Activated T-cell treated with anti-CD3 and anti-CD28 coated beads, Interleukin-2, amount 50 U/mL, for 24 hours (primary cell): Measurements from ENCODE around the gene RPP25L.

Experiments
- DNase-seq: peaks from one replicate; pipeline ENCODE4 v3.0.0-alpha.2; 2020
- H3K27ac Mint-ChIP-seq: 2 replicates; pipeline ENCODE4 v1.8.0; 2020; ENCODE audit warnings: mild to moderate bottlenecking, mixed read lengths
- H3K27me3 Mint-ChIP-seq: 2 replicates; pipeline ENCODE4 v1.8.0; 2020; ENCODE audit warnings: mixed read lengths
- H3K36me3 Mint-ChIP-seq: 2 replicates; pipeline ENCODE4 v1.8.0; 2020; ENCODE audit warnings: low read depth, mixed read lengths
- H3K4me1 Mint-ChIP-seq: 2 replicates; pipeline ENCODE4 v1.8.0; 2020; ENCODE audit warnings: low read depth, mixed read lengths
- H3K4me3 Mint-ChIP-seq: 2 replicates; pipeline ENCODE4 v1.8.0; 2020; ENCODE audit warnings: mild to moderate bottlenecking, moderate library complexity, mixed read lengths
- H3K9me3 Mint-ChIP-seq: 2 replicates; pipeline ENCODE4 v1.8.0; 2020; ENCODE audit warnings: mixed read lengths

The RPP25L gene

DNA sequence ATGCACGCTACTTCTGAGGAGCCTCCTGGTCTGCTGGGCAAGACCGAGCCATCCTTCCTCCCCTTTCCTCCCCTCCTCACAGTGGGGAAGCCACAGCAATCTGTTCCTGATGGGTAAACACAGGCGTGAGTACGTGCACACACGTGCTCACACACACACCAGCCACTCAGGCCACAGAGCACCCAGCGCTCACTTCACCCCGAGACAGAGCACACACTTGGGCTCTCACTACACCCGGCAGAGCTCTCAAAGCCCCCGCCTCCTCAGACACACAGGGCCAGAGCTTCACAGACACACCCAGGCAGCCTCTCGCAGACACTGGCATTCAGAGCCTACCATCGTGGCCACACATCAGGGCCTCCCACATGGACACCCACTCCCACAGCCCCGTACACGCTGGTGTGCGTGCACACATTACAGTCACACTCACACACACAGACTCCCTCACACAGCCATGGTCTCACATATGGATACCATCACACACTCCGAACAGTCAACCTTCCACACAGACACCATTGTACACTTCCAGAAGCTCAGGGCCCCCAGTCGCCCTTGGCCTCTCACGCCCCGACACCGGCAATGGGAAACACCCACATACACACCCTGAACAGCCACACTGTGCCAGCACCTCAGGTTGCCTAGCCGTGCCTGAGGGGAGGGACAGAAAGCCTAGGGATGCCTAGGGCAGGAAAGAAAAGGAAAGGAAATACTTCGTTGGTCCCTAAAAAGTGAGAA is 35.9 kb downstream of the RPP25L start:
- DNase-seq: no peak
- H3K4me3 Mint-ChIP-seq: no peak overlapping the region

DNA sequence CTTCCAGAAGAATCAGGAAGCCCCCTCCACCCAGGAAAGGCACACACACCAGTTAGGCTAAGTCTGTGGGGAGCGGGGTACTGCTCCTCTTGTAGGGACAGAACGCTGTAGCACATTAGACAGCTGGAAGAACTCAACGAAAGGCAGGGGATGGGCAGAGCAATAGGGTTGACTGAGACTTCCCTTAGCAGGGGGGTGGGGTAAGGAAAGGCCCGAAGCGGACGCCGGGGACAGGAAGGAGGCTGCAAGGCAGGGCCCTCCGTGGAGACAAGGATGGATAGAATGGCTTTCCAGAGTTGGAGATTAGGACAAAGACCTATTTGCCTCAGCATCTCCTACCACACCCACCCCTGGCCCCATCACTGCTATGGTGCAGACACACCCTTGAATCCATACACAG is 36.7 kb downstream of the RPP25L start:
- no peak overlapping the region for H3K27ac Mint-ChIP-seq
- H3K27me3 Mint-ChIP-seq: peaks cover 63% of the 10 kb centered on the region
- H3K4me1 Mint-ChIP-seq: peaks cover 8% of the 10 kb centered on the region
- H3K4me3 Mint-ChIP-seq: no peak overlapping the region
- H3K36me3 Mint-ChIP-seq: no peaks in the 10 kb centered on the region
- H3K9me3 Mint-ChIP-seq: no peaks in the 10 kb centered on the region
- DNase-seq: no peak

More for the DNA sequence above, 35.9 kb downstream of the RPP25L start:
- H3K4me1 Mint-ChIP-seq: peaks cover 8% of the 10 kb centered on the region
- H3K27me3 Mint-ChIP-seq: peaks cover 69% of the 10 kb centered on the region
- H3K36me3 Mint-ChIP-seq: no peaks in the 10 kb centered on the region
- no peak overlapping the region for H3K27ac Mint-ChIP-seq
- no peaks in the 10 kb centered on the region for H3K9me3 Mint-ChIP-seq

DNA sequence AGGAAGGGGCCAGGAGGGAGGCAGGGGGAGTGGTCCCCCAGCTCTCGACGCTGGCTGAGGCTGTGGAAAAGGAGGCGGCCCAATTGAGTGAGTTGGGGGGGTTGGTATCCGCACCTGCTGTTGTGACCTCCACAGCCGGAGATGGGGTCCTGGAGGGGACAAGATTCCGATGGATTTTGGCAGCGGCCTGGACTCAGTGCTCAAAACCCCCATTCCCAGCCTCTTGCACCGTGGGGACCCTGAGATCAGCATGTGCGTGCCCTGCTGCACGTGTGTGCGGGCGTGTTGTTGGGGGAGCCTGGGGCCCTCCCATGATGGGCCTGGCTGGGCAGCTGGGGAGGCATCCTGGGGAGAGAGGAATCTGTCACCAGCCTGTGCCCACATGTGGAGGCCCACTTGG is 37.3 kb downstream of the RPP25L start:
- H3K4me1 Mint-ChIP-seq: peaks cover 8% of the 10 kb centered on the region
- H3K4me3 Mint-ChIP-seq: no peak overlapping the region
- H3K27me3 Mint-ChIP-seq: peaks cover 57% of the 10 kb centered on the region
- no peaks in the 10 kb centered on the region for H3K36me3 Mint-ChIP-seq
- H3K27ac Mint-ChIP-seq: no peak overlapping the region
- no peak for DNase-seq
- H3K9me3 Mint-ChIP-seq: no peaks in the 10 kb centered on the region

DNA sequence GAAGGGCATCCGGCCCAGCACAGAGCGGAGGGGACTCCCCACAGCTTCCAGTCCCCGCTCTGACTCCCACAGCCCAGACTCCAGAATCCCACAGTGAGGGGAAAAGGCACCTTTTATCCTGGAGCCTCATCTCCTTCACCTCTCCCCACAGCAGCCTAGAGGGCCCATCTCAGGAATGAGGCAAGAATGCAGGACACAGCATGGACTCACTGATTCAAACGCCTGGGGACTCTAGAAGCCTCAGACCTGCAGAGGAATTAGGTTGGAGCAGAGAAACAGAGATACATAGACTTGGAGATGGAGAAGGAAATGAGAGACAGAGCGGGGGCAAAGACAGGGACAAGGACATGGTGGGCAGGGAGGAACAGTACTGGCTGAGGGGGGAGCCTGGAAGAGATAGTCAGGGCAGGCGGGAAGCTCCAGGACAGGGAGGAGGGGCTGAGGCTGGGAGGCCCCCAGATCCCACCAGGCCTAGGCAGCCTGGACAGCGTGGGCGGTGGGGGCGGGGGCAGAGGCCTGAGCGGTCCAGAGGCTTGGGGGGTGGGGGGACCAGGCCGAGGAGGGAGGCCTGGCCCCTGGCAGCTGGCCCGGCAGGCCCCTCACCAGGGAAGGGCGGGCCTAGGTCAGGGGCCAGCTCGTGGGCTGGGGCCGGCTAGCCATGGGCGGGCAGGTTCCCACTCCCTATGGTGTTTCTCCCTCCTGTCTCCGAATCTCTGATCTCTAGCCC is 38.1 kb downstream of the RPP25L start:
- H3K27ac Mint-ChIP-seq: no peak overlapping the region
- peaks cover 7% of the 10 kb centered on the region for H3K4me1 Mint-ChIP-seq

DNA sequence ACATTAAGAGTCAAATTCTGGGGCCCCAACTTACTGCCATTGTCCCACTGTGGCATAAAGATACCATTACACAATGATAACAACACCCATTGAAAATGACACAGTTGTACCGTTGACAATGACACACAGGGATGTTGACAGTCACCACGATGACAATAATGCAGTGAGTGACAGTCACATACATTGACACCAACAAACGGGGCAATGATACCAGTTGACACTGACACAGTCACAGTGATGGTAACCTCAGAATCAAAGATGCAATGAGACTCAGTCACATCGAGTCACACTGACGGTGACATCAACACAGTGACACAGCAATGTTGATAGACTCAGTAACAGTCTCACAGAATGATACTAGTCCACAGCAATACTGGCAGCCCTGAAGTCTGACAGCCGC is 39.3 kb downstream of the RPP25L start:
- DNase-seq: no peak
- H3K36me3 Mint-ChIP-seq: no peaks in the 10 kb centered on the region
- no peak overlapping the region for H3K27ac Mint-ChIP-seq
- no peaks in the 10 kb centered on the region for H3K9me3 Mint-ChIP-seq
- H3K4me1 Mint-ChIP-seq: peaks cover 6% of the 10 kb centered on the region
- no peak overlapping the region for H3K4me3 Mint-ChIP-seq
- peaks cover 45% of the 10 kb centered on the region for H3K27me3 Mint-ChIP-seq

More for the DNA sequence above, 38.1 kb downstream of the RPP25L start:
- H3K4me3 Mint-ChIP-seq: no peak overlapping the region
- H3K36me3 Mint-ChIP-seq: no peaks in the 10 kb centered on the region
- no peaks in the 10 kb centered on the region for H3K9me3 Mint-ChIP-seq
- no peak for DNase-seq
- H3K27me3 Mint-ChIP-seq: peaks cover 49% of the 10 kb centered on the region

DNA sequence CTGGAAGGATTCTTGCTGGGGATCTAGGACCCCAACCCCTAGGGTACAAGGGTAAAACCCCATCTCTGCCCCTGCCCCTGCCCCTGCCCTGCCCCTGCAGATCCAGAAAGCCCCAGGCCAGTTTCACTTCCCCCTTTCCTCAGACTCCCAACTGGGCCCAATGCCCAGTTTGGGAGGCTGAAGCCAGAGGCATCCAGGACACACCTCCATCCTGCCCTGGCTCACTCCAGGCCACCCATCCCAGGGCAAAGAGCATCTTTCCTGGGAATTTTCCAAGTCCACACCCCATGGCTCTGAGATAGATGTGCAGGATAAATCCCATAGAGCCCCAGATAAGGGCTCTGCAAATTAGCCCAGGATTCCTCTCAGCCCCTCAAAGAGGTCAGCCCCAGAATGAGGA is 39.8 kb downstream of the RPP25L start:
- H3K4me1 Mint-ChIP-seq: peaks cover under 1% of the 10 kb centered on the region
- no peak overlapping the region for H3K27ac Mint-ChIP-seq
- H3K27me3 Mint-ChIP-seq: peaks cover 45% of the 10 kb centered on the region
- no peak overlapping the region for H3K4me3 Mint-ChIP-seq
- no peaks in the 10 kb centered on the region for H3K36me3 Mint-ChIP-seq
- DNase-seq: no peak
- H3K9me3 Mint-ChIP-seq: no peaks in the 10 kb centered on the region

DNA sequence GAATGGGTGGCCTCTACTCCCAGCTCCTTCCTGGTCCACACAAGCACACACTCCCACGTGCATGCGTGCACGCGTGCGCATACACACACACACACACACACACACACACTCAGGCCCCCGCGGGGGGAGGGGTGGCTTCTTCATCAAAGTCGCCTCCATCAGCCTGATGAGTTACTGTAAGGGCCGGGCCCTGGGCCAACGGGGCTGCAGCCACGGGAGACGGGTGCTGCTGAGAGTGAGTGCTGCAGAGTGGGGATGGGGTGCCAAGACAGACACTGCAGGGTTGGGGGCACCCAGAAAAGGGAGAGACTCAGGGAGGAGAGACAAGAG is 40.5 kb downstream of the RPP25L start:
- no peak for DNase-seq
- Mint-ChIP-seq H3K36me3 (no peaks in the 10 kb centered on the region), H3K4me1 (no peaks in the 10 kb centered on the region), H3K9me3 (no peaks in the 10 kb centered on the region), H3K4me3 (no peak overlapping the region), H3K27ac (no peak overlapping the region), H3K27me3 (peaks cover 45% of the 10 kb centered on the region)

DNA sequence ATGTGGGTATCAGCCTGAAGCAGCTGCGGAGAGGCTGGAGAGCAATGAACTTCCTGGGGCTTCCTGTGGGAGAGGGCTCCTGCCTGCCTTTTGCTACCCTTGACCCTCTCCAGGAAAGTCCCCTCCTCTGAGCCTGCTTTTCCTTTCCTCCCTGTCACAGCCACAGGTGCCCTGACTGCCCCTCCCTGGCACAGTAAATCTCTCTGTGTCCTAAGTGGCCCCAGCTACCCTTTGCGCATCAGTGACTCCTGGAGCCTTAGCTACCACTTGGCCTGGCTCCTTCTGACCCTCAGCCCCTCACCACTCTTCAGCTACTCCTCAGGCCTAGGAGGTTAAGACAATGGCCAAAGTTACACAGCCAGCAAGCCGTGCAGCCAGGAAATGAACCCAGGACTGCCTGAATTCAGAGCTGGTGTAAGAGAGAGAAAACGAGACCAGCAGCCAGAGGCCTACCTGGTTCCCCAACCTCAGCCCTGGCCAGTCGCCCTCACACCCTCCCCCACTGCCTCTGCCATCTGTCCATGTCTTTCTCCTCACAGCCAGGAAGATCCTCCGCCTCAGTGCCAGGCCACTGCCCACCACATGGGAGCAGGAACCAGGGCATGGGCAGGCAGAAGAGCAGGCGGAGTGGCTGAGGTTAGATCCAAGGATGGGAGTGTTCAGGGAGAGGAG is 41.0 kb downstream of the RPP25L start:
- no peak overlapping the region for H3K27ac Mint-ChIP-seq
- no peak overlapping the region for H3K4me3 Mint-ChIP-seq
- peaks cover 40% of the 10 kb centered on the region for H3K27me3 Mint-ChIP-seq
- H3K9me3 Mint-ChIP-seq: no peaks in the 10 kb centered on the region
- DNase-seq: no peak
- H3K4me1 Mint-ChIP-seq: no peaks in the 10 kb centered on the region
- no peaks in the 10 kb centered on the region for H3K36me3 Mint-ChIP-seq

DNA sequence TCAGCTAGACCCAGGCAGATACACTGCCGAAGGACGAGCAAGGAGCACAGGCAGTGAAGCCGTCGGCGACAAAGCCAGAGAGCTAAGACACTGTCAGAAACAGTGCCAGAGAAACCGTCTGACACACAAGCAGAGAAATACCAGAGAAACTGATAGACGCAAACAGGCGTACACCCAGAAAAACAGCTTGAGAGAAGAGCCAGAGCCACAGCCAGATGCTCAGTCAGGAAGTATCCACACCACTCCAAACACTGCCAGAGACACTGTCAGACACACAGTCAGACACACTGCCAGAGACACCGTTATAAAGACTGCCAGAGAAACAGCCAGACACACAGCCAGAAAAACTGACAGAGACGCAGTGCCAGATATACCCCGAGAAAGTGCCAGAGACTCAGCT is 41.5 kb downstream of the RPP25L start:
- no peak overlapping the region for H3K4me3 Mint-ChIP-seq
- H3K4me1 Mint-ChIP-seq: no peaks in the 10 kb centered on the region
- no peaks in the 10 kb centered on the region for H3K9me3 Mint-ChIP-seq
- peaks cover 39% of the 10 kb centered on the region for H3K27me3 Mint-ChIP-seq
- no peaks in the 10 kb centered on the region for H3K36me3 Mint-ChIP-seq
- H3K27ac Mint-ChIP-seq: no peak overlapping the region
- DNase-seq: no peak

DNA sequence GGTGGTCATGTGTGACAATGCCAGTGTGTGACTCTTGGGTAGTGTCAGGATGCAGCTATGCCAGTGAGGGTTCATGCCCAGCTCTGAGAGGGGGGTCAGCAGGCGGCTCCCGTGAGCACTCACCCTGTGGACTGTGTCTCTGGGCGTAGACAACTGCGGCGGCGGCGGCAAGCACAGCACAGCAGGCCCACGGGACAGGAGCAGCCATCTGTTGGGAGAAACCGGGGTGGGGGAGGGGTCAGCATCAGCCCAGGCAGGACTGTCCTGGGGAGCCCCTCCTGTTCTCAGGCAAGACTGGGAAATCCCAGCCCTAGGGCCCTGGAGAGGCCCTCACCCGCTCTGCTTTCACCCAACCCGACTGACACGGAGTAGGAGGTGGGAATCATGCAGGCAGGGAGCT is 43.1 kb downstream of the RPP25L start:
- H3K27ac Mint-ChIP-seq: no peak overlapping the region
- no peaks in the 10 kb centered on the region for H3K36me3 Mint-ChIP-seq
- no peak for DNase-seq
- H3K27me3 Mint-ChIP-seq: peaks cover 39% of the 10 kb centered on the region
- no peaks in the 10 kb centered on the region for H3K4me1 Mint-ChIP-seq
- H3K9me3 Mint-ChIP-seq: no peaks in the 10 kb centered on the region
- H3K4me3 Mint-ChIP-seq: no peak overlapping the region

DNA sequence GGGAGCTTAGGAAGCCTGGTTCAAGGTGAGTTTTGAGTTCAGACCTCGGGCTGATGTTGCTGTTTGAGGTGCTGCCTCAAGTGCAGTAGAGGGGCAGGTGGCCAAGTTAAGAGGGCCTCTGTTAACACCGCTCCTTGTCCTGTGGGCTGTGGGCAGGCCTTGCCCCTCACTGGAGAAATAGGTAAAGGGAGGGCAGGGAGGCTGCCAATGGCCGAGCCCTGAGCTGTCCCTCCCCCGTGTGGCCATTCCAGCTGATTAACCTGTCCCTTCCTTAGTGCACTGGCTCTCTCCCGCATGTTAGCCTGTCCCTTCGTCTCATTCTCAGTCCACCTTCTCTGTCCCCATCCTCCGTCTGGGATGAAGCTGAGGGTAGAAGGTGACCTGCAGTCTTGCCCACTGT is 43.8 kb downstream of the RPP25L start:
- no peak for DNase-seq
- Mint-ChIP-seq H3K27me3 (peaks cover 33% of the 10 kb centered on the region), H3K27ac (no peak overlapping the region), H3K9me3 (no peaks in the 10 kb centered on the region), H3K4me1 (no peaks in the 10 kb centered on the region), H3K4me3 (no peak overlapping the region), H3K36me3 (no peaks in the 10 kb centered on the region)

DNA sequence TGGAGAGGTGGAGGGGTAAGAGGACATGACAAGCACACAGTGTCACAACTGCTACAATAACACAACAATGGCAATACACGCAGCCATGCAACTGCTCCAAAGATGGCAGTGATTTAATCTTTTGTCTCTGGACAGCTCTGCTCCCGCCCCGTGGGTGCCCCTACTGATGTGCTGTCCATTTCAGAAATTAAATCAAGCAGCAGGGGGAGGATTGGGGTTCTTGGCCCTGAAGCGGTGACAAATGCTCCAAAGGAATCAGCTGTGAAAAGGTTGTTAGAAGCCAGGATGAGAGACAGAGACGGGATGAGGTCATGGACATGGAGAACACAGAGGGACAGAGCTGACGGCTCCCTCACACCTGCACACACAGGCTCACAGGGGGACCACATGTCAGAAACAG is 44.9 kb downstream of the RPP25L start:
- Mint-ChIP-seq H3K4me1 (no peaks in the 10 kb centered on the region), H3K9me3 (no peaks in the 10 kb centered on the region), H3K27me3 (peaks cover 37% of the 10 kb centered on the region), H3K4me3 (no peak overlapping the region), H3K27ac (no peak overlapping the region), H3K36me3 (no peaks in the 10 kb centered on the region)
- DNase-seq: no peak

DNA sequence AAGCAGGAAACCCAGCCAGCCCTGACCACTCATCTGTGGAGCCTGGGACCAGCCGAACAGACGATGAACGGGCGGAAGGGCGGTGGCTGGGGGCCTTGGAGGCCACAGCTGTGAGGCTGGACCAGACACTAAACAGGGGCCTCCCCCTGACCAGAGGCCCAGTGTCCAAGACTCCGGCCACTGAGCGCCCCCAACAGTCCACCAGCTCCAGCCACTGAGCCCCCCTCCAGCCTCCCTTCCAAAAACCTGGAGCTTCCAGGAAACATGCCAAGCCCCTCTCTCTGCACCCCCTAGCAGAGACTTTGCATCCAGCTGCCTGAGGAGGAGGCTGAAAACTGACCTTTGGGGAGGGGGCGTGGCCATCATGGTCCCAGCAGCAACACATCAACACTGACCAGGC is 45.6 kb downstream of the RPP25L start:
- Mint-ChIP-seq H3K4me1 (no peaks in the 10 kb centered on the region), H3K27ac (no peak overlapping the region), H3K4me3 (no peak overlapping the region), H3K9me3 (no peaks in the 10 kb centered on the region), H3K36me3 (no peaks in the 10 kb centered on the region), H3K27me3 (peaks cover 37% of the 10 kb centered on the region)
- DNase-seq: no peak

DNA sequence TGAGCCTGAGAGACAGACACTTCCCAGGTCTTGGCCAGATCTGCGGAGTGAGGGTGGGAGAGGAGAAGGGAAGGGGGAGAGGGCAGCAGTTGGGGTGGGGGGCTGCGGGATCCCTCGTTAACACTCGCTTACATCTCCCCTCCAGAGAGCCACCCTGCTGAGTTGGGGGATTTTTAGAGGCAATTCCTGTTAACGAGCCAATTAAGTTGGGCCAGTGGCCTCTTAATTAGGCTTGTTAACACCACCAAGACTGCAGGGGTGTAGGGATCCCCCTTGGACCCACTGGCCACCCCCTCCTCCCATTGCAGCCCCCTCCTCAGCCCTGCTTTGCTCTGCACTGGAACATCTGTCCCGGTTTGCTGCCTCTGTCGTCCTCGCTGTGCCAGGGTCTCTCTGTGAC is 46.0 kb downstream of the RPP25L start:
- H3K36me3 Mint-ChIP-seq: no peaks in the 10 kb centered on the region
- H3K27ac Mint-ChIP-seq: no peak overlapping the region
- H3K4me1 Mint-ChIP-seq: no peaks in the 10 kb centered on the region
- no peak overlapping the region for H3K4me3 Mint-ChIP-seq
- H3K27me3 Mint-ChIP-seq: peaks cover 33% of the 10 kb centered on the region
- H3K9me3 Mint-ChIP-seq: no peaks in the 10 kb centered on the region
- no peak for DNase-seq

DNA sequence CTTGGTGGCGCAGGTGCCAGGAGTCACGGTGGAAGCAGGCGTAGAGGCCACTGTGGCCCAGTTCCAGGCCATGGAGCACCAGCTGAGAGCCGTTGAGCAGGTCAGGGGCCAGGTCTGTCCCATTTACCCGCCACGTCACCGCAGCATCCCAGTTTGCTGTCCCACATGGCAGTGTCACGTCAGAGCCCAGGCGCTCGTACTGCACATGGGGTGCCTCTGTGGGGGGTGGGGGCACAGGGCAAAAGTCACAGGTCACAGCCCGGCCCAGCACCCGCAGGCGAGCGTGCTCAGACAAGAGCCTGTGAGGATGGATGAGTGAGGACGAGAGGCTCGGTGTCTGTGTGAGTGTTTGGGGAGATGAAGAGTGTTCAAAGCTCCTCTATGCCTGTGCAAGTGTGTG is 47.3 kb downstream of the RPP25L start:
- no peaks in the 10 kb centered on the region for H3K9me3 Mint-ChIP-seq
- no peaks in the 10 kb centered on the region for H3K4me1 Mint-ChIP-seq
- DNase-seq: no peak
- peaks cover 38% of the 10 kb centered on the region for H3K27me3 Mint-ChIP-seq
- H3K27ac Mint-ChIP-seq: no peak overlapping the region
- H3K4me3 Mint-ChIP-seq: no peak overlapping the region
- no peaks in the 10 kb centered on the region for H3K36me3 Mint-ChIP-seq
